HuH-7.5 (cell line): ENCODE measurements around the gene ADAMTS2.

ENCODE experiments used
- DNase-seq: peaks from one replicate; pipeline ENCODE4 v3.0.0; 2011; ENCODE audit warnings: low spot score

Gene ADAMTS2

GRCh38 chr5:179266291-179267070 is 78.8 kb downstream of the ADAMTS2 start:
- no peak for DNase-seq

- DNase-seq: no peak
Measured at GRCh38 chr5:179265514-179266290, 79.6 kb downstream of the ADAMTS2 start.

GRCh38 chr5:179264783-179265513 is 80.3 kb downstream of the ADAMTS2 start:
- DNase-seq: no peak

GRCh38 chr5:179264053-179264782 is 81.0 kb downstream of the ADAMTS2 start:
- DNase-seq: no peak

- DNase-seq: no peak
Measured at GRCh38 chr5:179263391-179264052, 81.7 kb downstream of the ADAMTS2 start.

- no peak for DNase-seq
Measured at GRCh38 chr5:179262126-179262920, 82.9 kb downstream of the ADAMTS2 start.

GRCh38 chr5:179261301-179262125 is 83.7 kb downstream of the ADAMTS2 start:
- no peak for DNase-seq

GRCh38 chr5:179260324-179261070 is 84.8 kb downstream of the ADAMTS2 start:
- no peak for DNase-seq

GRCh38 chr5:179259731-179260323 is 85.4 kb downstream of the ADAMTS2 start:
- no peak for DNase-seq

- DNase-seq: no peak
Measured at GRCh38 chr5:179258922-179259730, 86.1 kb downstream of the ADAMTS2 start.

GRCh38 chr5:179258001-179258921 is 87.0 kb downstream of the ADAMTS2 start:
- DNase-seq: no peak

GRCh38 chr5:179257176-179257682 is 88.0 kb downstream of the ADAMTS2 start:
- DNase-seq: no peak

- DNase-seq: no peak
Measured at GRCh38 chr5:179256328-179257175, 88.7 kb downstream of the ADAMTS2 start.

GRCh38 chr5:179255527-179256327 is 89.5 kb downstream of the ADAMTS2 start:
- DNase-seq: no peak
